ENCODE measurements around the gene AKT2. TPM values are rescaled to one million over a fixed set of nuclear protein-coding genes. Genes with fewer than 3 reads are reported as not detected.

AKT2 gene
- total RNA-seq, 1 experiment from 2014 or later = 141 TPM

- DNase-seq (ENCODE audit: low read depth, low spot score) (no peak), ATAC-seq (no peak)
- H3K9me2 ChIP-seq (ENCODE audit: insufficient read depth) = no peaks in the 10 kb centered on the region
- intact Hi-C loops (cut with micrococcal nuclease) = no loop called here
- no peak overlapping the region for H3K4me3 ChIP-seq (replicated peaks in 1 of 2; ENCODE audit: low read depth in 1 of 2, low read length in 2 of 2)
- no peaks in the 10 kb centered on the region for H3K9me3 ChIP-seq (ENCODE audit: control insufficient read depth in 1 of 2, insufficient read depth in 1 of 2, low read depth in 1 of 2, low read length in 2 of 2)
- ChIA-PET CTCF (no interaction called here), POLR2A (no interaction called here), RAD21 (ENCODE audit: low non-redundant PET in 1 of 2, low total read pairs in 2 of 2, uncharacterized antibody in 2 of 2, unreplicated experiment in 2 of 2) (no interaction called here)
- no TSS peak for BruUV-seq (replicated peaks)
- no peak overlapping the region for H3K9ac ChIP-seq (ENCODE audit: low read length)
- H3K27me3 ChIP-seq (ENCODE audit: insufficient read depth, low read length) = no peaks in the 10 kb centered on the region
- no peaks in the 10 kb centered on the region for H4K20me1 ChIP-seq (ENCODE audit: insufficient read depth)
- 0 out of 4 replicates have a peak, but pooled peaks cover 0 to 3% of the 10 kb centered on the region in 2 experiments for H3K36me3 ChIP-seq (ENCODE audit: control insufficient read depth in 1 of 2, insufficient read depth in 2 of 2, low read length in 2 of 2)
- no peak overlapping the region for H2AFZ ChIP-seq (ENCODE audit: low read depth, low read length, poor library complexity, severe bottlenecking)
- no peak overlapping the region for H3K27ac ChIP-seq (ENCODE audit: low read depth, low read length)
- TF ChIP-seq ATF3 (IDR thresholded peaks at IDR 0.05) (no peak), EGR1 (IDR thresholded peaks at IDR 0.05; ENCODE audit: low read depth) (no peak)
- H3K4me1 ChIP-seq (ENCODE audit: control insufficient read depth in 1 of 2, insufficient read depth in 2 of 2, low read length in 2 of 2) = no peaks in the 10 kb centered on the region
- H3K4me2 ChIP-seq (ENCODE audit: low read length) = no peak overlapping the region
- peaks cover 69% of the 10 kb centered on the region for H3K79me2 ChIP-seq (ENCODE audit: insufficient read depth, low read length)
Observed at GRCh38 chr19:40270362-40271089, 14.6 kb downstream of the AKT2 start.

- no peak overlapping the region for H2AFZ ChIP-seq (ENCODE audit: low read depth, low read length, poor library complexity, severe bottlenecking)
- no peaks in the 10 kb centered on the region for H3K4me1 ChIP-seq (ENCODE audit: control insufficient read depth in 1 of 2, insufficient read depth in 2 of 2, low read length in 2 of 2)
- no peak for DNase-seq (ENCODE audit: low read depth, low spot score)
- H3K4me3 ChIP-seq (replicated peaks in 1 of 2; ENCODE audit: low read depth in 1 of 2, low read length in 2 of 2) = no peak overlapping the region
- H3K4me2 ChIP-seq (ENCODE audit: low read length) = no peak overlapping the region
- H3K9ac ChIP-seq (ENCODE audit: low read length) = no peak overlapping the region
- no TSS peak for BruUV-seq (replicated peaks)
- H3K27ac ChIP-seq (ENCODE audit: low read depth, low read length) = no peak overlapping the region
- ATAC-seq = no peak
- peaks cover 65% of the 10 kb centered on the region for H3K79me2 ChIP-seq (ENCODE audit: insufficient read depth, low read length)
- no peaks in the 10 kb centered on the region for H3K27me3 ChIP-seq (ENCODE audit: insufficient read depth, low read length)
- H3K9me3 ChIP-seq (ENCODE audit: control insufficient read depth in 1 of 2, insufficient read depth in 1 of 2, low read depth in 1 of 2, low read length in 2 of 2) = no peaks in the 10 kb centered on the region
- H3K36me3 ChIP-seq (ENCODE audit: control insufficient read depth in 1 of 2, insufficient read depth in 2 of 2, low read length in 2 of 2) = peaks cover 3% of the 10 kb centered on the region in 2 experiments; a peak in 1 of 4 replicates
- H4K20me1 ChIP-seq (ENCODE audit: insufficient read depth) = no peaks in the 10 kb centered on the region
- no peak for TF ChIP-seq CBX3 (IDR thresholded peaks at IDR 0.05; ENCODE audit: low read depth)
- no peak for TF ChIP-seq SP1 (IDR thresholded peaks at IDR 0.05; ENCODE audit: low read depth)
- TF ChIP-seq ATF3 (IDR thresholded peaks at IDR 0.05) = no peak
- no peak for TF ChIP-seq EGR1 (IDR thresholded peaks at IDR 0.05; ENCODE audit: low read depth)
- no peak for TF ChIP-seq YY1 (IDR thresholded peaks at IDR 0.05; ENCODE audit: extremely low read depth, insufficient replicate concordance, low read depth, low read length)
- no peak for TF ChIP-seq ZBTB33 (IDR thresholded peaks at IDR 0.05; ENCODE audit: extremely low read depth, insufficient replicate concordance, low read length)
- TF ChIP-seq JUND (IDR thresholded peaks at IDR 0.05) = no peak
- no peak for TF ChIP-seq EZH2 (IDR thresholded peaks at IDR 0.05)
- TF ChIP-seq RAD21 (IDR thresholded peaks at IDR 0.05; ENCODE audit: low read depth) = no peak
- no peak for TF ChIP-seq ZFX (IDR thresholded peaks at IDR 0.05)
- no peak for TF ChIP-seq POLR2AphosphoS5 (IDR thresholded peaks at IDR 0.05; ENCODE audit: low read depth, low read length)
- no peak for TF ChIP-seq EZH2phosphoT487 (IDR thresholded peaks at IDR 0.05; ENCODE audit: borderline replicate concordance)
- TF ChIP-seq ELF1 (IDR thresholded peaks at IDR 0.05; ENCODE audit: borderline replicate concordance, low read depth) = no peak
- POLR2A ChIA-PET = no interaction called here
- intact Hi-C loops (cut with micrococcal nuclease) = no loop called here
- no peaks in the 10 kb centered on the region for H3K9me2 ChIP-seq (ENCODE audit: insufficient read depth)
- CTCF ChIA-PET = no interaction called here
- RAD21 ChIA-PET (ENCODE audit: low non-redundant PET in 1 of 2, low total read pairs in 2 of 2, uncharacterized antibody in 2 of 2, unreplicated experiment in 2 of 2) = no interaction called here
Observed at GRCh38 chr19:40269216-40269940, 15.8 kb downstream of the AKT2 start.
